ENCODE data around the gene SOWAHD.
"Not testable (repeated sequence)": the region's sequence is repeated elsewhere in the genome, so short reads cannot be mapped to it uniquely, and the experiment has no call there.

SOWAHD gene

GRCh38 chrX:119757979-119758730, at the start of gene SOWAHD:
TSS of gene SOWAHD (plus strand) at chrX:119758588. CDS start at chrX:119758668, 80 bp downstream.
- no peak for DNase-seq (ENCODE audit: low read depth)

GRCh38 chrX:119708936-119709335, 49.5 kb upstream of the SOWAHD start:
- DNase-seq (ENCODE audit: low read depth) = no peak

DNA sequence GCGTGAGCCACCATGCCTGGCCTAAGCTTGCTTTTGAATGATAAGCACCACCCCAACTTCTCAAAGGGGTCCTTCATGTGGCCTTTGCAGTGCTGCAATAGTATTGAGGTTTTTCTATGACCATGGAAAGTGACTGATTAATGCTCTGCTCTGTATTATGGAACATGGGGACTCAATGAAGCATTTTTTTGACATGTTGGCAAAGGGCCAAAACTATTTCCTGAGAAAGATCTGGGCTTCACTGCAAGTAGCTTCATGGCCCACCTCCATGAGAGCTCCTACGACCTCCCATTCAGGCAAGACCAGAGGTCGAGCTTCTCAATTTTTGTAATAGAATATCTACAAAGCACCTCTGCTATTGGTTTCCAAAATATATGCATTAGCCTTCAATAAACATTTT, 48.8 kb upstream of the SOWAHD start:
- DNase-seq (ENCODE audit: low read depth) = no peak

DNA sequence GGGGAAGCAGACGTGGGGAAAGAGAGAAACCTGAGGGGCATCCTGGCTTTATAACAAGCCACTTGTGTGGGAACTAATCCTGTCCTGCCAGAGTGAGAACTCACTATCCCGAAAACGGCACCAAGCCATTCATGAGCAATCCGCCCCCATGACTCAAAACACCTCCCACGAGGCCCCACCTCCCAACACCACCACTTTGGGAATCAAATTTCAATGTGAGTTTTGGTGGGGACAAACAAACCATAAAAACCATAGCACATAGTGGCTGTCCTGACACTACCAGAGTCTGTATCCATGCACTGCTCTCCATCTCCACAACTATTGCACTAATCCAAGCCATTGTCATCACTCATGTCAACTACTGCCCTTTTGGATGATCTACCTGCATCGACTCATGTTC, 36.9 kb upstream of the SOWAHD start:
- no peak for DNase-seq (ENCODE audit: low read depth)

DNA sequence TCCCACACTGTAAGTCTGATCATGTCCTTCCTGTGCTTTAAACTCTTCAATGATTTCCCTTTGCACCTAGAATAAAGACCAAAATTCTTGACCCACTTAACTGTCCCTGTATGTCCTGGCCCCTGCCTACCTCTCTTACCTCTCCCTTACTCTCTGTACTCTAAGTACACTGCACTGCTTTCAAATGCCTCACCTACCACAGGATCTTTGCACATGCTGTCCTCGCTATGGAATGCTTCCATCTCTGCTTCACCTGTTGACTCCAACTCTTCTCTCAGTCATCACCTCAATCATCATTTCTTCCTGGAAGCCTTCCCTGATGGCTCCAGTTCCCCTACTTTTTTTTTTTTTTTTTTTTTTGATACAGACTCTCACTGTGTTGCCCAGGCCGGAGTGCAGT, 36.5 kb upstream of the SOWAHD start:
- DNase-seq (ENCODE audit: low read depth) = no peak

DNA sequence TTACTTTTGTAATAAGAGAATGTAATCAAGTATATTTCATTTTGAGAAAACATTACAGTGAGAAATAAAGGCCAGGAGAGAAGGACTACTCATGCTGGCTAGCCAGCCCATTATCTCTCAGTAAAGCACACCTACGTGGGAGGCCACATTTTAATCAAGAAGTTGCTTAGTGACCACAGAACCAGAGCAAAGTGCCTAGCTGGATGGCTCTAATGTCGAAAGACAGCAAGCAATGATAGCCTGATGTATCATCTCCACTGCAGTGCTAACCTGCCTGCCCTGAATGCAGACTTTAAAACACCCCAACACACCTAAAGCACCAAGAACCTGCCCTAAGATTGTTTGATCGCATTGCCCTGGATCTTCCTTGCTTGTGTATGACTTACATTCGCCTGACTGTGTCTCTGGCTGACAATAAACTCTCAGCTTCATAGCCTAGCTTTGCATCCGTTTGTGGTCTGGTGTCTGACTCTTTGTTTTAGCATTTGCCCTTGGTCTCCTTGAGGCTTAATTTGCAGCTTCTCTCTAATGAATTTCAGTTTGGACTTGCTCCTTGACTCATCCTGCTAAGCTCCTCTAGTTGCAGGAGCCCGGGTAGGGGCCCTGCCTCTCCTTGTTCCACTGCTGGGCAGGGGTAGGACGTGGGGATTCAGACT, 31.4 kb upstream of the SOWAHD start:
- DNase-seq (ENCODE audit: low read depth) = no peak

DNA sequence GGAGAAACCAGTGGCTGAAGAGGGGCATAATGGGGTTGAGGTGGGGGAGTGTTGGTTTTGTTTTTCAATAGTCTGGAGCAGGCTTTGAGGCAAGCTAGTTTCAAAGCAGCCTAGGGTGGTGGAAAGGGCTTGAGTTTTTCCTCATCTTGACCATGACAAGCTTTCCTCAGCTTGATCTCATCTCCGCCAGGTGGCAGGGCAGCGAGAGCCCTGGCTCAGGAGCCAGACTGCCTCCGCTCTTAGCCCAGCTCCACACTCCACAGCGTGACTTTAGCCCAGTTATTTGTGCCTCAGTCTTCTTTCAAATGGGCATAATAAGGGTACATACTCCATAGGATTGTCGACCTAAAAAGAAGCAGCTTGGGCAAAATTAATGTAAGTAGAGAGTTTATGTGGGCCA, 29.9 kb upstream of the SOWAHD start:
- no peak for DNase-seq (ENCODE audit: low read depth)

DNA sequence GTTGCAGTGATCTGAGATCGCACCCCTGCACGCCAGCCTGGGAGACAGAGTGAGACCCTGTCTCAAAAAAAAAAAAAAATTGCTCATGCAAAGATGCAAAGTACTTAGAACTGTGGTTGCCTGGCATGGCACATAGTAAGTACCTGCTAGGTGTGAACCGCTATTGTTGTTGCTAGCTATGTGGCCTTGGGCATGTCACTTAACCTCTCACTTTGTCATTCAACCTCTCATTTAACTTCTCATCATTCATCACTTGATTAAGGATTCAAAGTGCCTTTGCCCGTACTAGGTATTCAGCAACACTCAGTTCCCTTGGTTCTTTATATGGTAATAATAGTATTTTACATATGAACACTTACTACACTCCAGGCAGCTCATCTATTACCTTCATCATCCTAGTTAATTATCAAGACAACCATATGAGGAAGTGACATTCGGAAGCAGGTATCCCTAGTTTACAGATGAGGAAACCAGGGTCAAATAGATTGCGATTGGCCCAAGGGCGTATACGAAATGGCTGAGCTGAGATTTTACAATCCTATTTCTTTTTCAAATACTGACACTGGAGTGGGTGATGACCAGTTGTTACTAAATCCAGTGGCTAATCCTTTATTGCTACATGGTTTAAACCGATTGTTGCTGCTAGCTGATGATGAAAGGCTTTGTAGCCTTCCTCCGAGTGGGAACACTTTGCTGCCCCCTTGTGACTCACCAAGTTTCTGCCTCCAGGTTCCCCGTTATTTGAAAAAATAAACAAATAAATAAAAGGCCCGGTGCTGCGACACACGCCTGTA, 28.8 kb upstream of the SOWAHD start:
- DNase-seq (ENCODE audit: low read depth) = peak; percentile 51

DNA sequence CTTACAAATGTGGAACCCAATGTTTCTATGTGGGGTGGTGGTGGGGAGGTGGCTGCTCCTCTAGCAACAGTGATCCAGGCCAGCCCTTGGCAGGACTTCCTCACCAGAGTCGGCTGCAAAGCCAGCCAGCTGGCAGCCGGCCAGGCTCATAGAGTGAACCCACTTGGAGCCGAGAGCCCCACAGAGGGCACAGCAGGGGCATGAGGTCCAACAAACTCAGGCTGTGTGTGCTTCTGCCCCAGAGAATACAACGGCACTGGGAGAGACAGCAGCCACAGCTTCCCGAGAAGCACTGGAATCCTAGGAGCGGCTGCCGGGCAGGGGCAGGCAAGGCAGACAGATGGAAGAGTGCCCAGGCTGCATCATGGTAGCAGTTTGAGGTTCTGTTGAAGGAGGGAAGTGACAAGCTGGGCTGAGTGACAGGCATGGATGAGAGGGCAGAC, 23.5 kb upstream of the SOWAHD start:
- DNase-seq (ENCODE audit: low read depth) = no peak

GRCh38 chrX:119735467-119735866, 22.9 kb upstream of the SOWAHD start:
- no peak for DNase-seq (ENCODE audit: low read depth)

DNA sequence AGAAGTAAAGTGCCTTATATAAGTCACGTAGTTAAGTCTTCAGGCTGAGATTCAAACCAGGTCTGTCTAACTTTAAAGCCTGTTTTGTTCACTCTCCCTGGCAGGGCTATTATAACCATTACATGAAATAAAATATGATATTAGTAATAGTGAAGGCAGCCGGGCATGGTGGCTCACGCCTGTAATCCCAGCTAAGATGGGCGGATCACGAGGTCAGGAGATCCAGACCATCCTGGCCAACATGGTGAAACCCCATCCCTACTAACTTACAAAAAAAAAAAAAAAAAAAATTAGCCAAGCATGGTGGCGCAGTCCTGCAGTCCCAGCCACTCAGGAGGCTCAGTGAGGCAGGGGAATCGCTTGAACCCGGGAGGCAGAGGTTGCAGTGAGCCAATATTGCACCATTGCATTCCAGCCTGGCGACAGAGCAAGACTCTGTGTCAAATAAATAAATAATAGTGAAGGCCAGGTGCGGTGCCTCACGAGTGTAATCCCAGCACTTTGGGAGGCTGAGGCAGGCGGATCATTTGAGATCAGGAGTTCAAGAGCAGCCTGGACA, 22.1 kb upstream of the SOWAHD start:
- DNase-seq (ENCODE audit: low read depth) = no peak

GRCh38 chrX:119738742-119739141, 19.6 kb upstream of the SOWAHD start:
- no peak for DNase-seq (ENCODE audit: low read depth)

DNA sequence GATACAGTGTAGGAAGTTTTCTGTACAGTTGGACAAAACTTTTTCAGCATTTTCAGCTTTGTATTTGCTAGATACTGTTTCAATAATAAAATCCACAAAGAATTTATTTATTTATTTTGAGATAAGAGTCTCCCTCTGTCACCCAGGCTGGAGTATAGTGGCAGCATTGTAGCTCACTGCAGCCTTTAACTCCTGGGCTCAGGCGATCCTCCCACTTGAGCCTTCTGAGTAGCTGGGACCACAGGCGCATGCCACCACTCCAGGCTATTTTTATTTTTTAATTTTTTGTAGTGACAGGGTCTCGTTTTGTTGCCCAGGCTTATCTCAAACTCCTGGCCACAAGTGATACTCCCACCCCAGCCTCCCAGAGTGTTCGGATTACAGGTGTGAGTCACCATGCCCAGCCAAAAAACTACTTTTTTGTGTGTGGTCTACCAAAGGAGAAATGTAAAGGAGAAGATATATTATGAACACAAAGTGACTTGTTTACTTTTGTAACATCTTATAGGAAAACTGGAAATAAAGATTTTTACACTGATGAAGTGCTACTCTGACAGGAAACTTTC, 13.0 kb upstream of the SOWAHD start:
- DNase-seq (ENCODE audit: low read depth) = no peak

- not testable (repeated sequence) for DNase-seq (ENCODE audit: low read depth)
Measured at GRCh38 chrX:119750131-119750530, 8.3 kb upstream of the SOWAHD start.

DNA sequence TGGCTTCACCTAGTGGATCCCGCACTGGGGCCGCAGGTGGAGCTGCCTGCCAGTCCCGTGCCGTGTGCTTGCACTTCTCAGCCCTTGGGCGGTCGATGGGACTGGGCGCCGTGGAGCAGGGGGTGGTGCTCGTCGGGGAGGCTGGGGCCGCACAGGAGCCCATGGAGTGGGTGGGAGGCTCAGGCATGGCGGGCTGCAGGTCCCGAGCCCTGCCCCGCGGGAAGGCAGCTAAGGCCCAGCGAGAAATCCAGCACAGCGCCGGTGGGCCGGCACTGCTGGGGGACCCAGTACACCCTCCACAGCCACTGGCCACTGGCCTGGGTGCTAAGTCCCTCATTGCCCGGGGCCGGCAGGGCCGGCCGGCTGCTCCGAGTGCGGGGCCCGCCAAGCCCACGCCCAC, 7.6 kb upstream of the SOWAHD start:
- DNase-seq (ENCODE audit: low read depth) = not testable (repeated sequence)

DNA sequence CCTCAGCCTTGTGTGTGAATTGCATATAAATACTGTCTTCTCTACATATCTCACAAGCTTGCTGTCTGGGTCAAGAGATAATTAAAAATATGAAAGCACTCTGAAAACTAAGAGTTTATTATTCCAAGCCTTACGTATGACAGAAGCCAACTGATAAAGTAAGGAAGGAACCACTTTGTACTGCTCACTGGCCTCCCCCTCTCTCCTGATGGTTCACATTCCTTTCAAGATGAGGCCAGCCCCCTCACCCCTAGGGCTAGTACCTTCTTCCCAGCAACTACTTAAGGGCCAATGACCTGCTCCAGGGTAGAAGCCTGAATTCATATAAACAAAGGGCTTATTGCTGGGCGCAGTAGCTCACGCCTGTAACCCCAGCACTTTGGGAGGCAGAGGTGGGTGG, 5.4 kb upstream of the SOWAHD start:
- no peak for DNase-seq (ENCODE audit: low read depth)

DNA sequence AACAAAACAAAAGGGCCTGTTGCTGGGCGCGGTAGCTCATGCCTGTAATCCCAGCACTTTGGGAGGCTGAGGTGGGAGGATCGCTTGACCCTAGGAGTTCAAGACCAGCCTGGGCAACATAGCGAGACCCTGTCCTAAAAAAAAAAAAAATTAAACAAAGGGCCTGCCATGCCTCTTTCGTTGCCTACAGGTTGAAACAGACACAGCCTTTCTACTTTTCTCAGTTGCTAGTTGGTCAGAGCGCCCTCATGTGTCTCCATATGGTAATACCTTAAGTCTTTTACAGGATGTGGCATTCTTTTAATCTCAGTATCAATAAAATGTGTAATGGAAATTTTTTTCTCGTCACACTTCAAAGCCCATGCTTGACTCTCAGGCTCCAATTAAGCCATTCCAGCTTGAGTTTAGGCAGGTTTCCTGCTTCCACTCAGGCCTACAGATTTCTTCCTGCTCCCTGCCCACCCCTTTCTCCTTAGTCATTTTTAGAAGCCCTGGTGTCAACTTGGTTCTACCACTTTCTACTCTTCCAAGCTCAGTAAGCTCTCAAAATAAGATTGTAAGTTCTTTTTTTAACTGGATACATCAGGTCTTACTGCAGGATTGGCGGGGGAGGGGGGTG, 4.6 kb upstream of the SOWAHD start:
- peak; percentile 20 for DNase-seq (ENCODE audit: low read depth)

DNA sequence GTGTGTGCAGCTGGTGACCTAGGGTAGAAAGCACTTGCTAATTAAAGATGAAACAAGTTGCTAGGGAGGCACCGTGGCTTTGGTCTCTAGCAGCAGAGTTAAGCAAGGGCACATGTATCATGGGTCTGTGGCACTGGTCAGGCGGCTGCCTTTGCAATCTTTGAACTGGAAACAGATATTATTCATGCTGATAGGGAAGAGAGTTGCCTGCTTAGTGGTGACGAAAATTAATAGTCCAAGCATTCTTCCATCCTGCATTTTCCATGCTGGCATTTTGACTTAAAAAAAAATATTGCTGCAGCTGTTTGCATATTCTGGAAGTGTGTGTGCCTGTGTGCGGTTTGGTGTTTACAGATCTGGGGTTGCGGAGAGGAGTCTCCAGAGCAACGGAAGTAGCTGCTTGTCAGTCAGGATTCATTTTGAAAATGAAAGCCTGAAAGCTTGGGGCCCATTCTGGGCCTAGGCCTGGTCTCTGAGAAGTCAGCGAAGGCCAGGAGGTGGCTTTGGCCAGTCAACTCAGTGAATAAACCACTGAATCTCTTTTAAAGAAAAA, 2.3 kb upstream of the SOWAHD start:
- DNase-seq (ENCODE audit: low read depth) = peak; percentile 14

GRCh38 chrX:119756926-119757635, 1.3 kb upstream of the SOWAHD start:
- no peak for DNase-seq (ENCODE audit: low read depth)

GRCh38 chrX:119757646-119757978, 776 bp upstream of the SOWAHD start:
- DNase-seq (ENCODE audit: low read depth) = no peak

DNA sequence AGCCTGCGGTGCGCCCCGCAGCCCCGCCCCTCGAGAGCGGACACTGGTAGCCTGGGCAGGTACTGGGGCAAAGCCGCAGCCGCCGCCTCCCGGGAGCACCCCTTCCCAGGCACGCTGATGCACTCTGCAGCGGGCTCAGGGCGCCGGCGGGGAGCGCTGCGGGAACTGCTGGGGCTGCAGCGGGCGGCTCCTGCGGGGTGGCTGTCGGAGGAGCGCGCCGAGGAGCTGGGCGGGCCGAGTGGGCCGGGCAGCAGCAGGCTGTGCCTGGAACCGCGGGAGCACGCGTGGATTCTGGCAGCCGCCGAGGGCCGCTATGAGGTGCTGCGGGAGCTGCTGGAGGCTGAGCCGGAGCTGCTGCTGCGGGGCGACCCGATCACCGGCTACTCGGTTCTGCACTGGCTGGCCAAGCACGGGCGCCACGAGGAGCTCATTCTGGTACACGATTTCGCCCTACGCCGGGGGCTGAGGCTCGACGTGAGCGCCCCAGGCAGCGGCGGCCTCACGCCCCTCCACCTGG, 401 bp downstream of the SOWAHD start:
- no peak for DNase-seq (ENCODE audit: low read depth)

Data from activated gamma-delta T cell treated with anti-CD3 and anti-CD28 coated beads, Interleukin-2, amount 50 U/mL, for 16 hours (primary cell).